ENCODE results near the gene USH1C.

Gene USH1C

DNA sequence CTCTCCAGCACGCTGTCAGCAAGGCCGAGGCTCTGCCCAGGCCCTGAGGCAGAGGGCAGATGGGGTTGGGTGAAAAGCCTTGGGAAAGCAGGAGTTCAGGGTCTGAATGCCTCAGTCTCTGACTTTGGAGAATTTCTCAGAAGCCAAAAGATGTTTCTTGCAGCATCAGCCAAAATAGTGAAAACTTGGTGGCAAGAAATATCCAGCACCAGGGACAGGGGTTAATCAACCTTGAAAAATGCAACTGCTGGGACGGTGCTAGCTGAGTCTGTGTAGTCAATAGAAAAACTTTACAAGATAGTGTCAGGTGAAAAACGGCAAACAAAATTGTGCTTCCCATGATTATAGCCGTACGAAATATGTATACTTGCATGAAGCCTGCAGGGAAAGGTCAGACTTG lies 66.1 kb downstream of the USH1C start:
- no peak for TF ChIP-seq GATA2 (IDR thresholded peaks at IDR 0.05; ENCODE audit: low read depth, low read length)
- TF ChIP-seq GATA3 (IDR thresholded peaks at IDR 0.05; ENCODE audit: low read depth, low read length): no peak

GRCh38 chr11:17477361-17477760 lies 66.9 kb downstream of the USH1C start:
- TF ChIP-seq GATA3 (IDR thresholded peaks at IDR 0.05; ENCODE audit: low read depth, low read length) (no peak), GATA2 (IDR thresholded peaks at IDR 0.05; ENCODE audit: low read depth, low read length) (no peak)

DNA sequence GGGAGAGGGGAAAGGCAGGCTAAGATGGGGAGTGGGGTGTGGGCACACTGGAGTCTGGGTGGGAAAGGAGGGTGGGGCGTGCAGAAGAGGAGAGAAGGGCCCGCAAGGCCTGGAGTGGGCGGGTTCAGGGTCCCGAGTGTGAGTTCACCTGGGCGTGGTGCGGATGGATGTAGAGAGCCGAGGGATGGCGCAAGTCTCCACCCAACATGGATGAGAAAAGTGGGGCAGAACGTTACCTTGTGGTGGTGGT lies 67.2 kb downstream of the USH1C start:
- TF ChIP-seq GATA3 (IDR thresholded peaks at IDR 0.05; ENCODE audit: low read depth, low read length) (no peak), GATA2 (IDR thresholded peaks at IDR 0.05; ENCODE audit: low read depth, low read length) (no peak)

DNA sequence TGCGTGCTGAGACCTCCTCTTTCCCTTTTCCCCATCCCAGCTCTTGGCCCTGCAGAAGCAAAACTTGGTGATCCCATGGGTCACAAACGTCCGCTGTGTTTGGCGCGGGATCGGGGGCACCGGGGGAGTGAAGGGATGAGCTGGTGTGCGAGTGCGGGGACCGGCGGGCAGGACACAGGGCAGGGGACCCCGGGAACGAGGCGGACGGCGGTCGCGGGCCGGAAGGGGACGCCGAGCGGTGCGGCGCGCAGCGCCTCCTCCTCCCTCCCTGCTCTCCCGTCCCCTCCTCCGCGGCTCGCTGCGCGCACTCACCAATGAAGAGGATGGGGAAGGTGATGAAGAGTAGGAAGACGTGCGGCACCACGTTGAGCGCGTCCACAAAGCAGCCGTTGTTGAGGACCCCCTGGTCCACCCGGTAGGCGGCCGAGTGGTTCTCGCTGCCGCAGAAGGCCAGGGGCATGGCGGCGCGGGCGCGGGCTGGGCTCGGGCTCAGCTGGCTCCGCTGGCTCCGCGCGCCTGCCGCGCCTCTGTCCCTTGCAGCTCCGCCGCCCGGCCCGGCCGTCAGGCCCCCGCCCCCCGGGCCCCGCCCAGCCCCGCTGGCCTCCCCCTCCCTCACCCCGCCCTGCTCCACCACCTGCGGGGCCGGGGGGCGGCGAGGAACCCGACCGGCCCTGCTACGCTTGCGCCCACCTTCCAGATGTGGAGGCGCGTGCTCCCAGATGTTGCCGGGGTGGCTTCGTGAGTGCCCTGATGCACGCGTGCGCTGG lies 67.7 kb downstream of the USH1C start, which contains the start of gene ABCC8:
ABCC8 (minus strand) TSS at position 529 of the 767 bp plus-strand sequence; CDS start at position 460, 69 bp downstream.
- TF ChIP-seq GATA3 (IDR thresholded peaks at IDR 0.05; ENCODE audit: low read depth, low read length): no peak
- TF ChIP-seq GATA2 (IDR thresholded peaks at IDR 0.05; ENCODE audit: low read depth, low read length): no peak

- no peak for TF ChIP-seq GATA3 (IDR thresholded peaks at IDR 0.05; ENCODE audit: low read depth, low read length)
- no peak for TF ChIP-seq GATA2 (IDR thresholded peaks at IDR 0.05; ENCODE audit: low read depth, low read length)
These were observed 68.4 kb downstream of the USH1C start for GRCh38 chr11:17475666-17476316.

GRCh38 chr11:17473071-17473744 lies 71.0 kb downstream of the USH1C start:
- TF ChIP-seq GATA2 (IDR thresholded peaks at IDR 0.05; ENCODE audit: low read depth, low read length): no peak

DNA sequence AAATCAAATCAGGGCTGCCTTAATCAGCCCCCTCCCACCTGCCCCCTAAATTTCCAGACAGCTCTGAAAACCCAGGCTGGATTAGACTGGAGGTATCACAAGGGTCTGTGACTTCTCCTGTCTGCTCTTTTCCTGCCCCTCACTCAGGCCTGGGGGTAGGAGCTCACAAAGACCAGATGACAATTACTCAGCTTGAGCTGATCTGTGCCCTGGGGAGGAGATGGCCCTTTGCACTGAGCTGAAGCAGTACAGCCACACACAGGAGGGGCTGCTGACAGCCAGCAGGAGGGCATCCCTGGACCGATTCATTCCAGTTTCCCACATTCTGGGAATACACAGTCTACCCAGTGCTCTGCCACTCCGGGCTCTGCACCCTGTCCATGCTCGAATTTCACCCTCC lies 71.7 kb downstream of the USH1C start:
- TF ChIP-seq GATA3 (IDR thresholded peaks at IDR 0.05; ENCODE audit: low read depth, low read length) (no peak), GATA2 (IDR thresholded peaks at IDR 0.05; ENCODE audit: low read depth, low read length) (no peak)

GRCh38 chr11:17471501-17471900 lies 72.7 kb downstream of the USH1C start:
- TF ChIP-seq GATA3 (IDR thresholded peaks at IDR 0.05; ENCODE audit: low read depth, low read length): no peak
- no peak for TF ChIP-seq GATA2 (IDR thresholded peaks at IDR 0.05; ENCODE audit: low read depth, low read length)

DNA sequence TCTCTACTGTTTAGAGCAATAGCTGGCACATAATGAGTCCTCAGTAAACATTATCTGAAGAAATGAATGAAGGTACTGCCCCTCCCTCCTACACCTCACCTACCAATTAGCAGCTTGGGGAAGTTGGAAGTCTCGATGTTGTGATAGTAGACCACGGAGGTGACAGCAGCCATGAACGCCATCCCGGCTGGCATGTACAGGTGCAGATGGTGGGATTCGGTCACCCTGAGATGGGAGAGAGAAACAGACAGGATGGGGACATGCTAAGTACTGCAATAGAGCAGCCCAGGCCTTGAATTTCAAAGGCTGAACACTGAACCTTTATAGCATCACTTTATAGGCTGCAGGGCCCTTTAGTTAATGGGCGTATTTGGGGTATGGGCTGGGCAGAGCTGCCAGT lies 74.2 kb downstream of the USH1C start:
- TF ChIP-seq GATA3 (IDR thresholded peaks at IDR 0.05; ENCODE audit: low read depth, low read length) (no peak), GATA2 (IDR thresholded peaks at IDR 0.05; ENCODE audit: low read depth, low read length) (no peak)

DNA sequence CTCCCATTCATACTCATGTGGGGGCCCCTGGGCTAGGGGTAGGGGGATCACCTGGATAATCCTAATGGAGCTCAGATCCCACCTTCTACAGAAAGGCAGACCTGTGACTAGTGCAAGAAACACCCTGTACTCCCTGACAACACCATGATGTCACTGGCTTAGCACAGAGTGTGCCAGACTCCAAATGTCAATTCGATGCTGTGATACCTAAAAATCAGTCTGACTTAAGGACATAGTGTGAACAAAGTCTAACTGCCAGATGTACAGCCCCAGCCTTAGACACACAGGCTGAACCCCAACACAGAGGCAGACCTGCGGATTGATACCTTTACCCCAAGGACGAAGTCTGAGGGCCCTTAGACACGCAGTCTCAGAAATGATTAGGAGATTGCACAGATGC lies 76.1 kb downstream of the USH1C start:
- no peak for TF ChIP-seq GATA3 (IDR thresholded peaks at IDR 0.05; ENCODE audit: low read depth, low read length)
- no peak for TF ChIP-seq GATA2 (IDR thresholded peaks at IDR 0.05; ENCODE audit: low read depth, low read length)

GRCh38 chr11:17463546-17464174 lies 80.6 kb downstream of the USH1C start:
- TF ChIP-seq GATA2 (IDR thresholded peaks at IDR 0.05; ENCODE audit: low read depth, low read length) (no peak), GATA3 (IDR thresholded peaks at IDR 0.05; ENCODE audit: low read depth, low read length) (no peak)

DNA sequence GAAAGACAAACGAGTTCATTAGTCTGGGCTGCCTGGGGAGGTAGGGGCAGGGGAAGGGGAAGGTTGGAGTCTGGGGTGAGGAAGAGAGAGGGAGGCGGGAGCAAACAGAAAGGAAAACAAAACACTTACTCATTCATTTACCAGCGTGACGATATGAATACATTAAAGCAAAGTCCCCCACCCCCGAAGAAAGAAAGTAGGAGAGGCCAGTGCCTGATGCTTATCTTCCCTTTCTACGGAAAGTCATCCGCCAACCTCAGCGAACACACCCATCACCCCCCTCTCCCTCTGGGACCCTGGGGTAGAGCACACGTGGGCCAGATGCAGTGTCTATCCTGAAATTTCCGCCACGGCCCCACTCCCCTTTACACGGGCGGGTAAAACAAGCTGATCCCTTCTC lies 81.3 kb downstream of the USH1C start:
- TF ChIP-seq GATA2 (IDR thresholded peaks at IDR 0.05; ENCODE audit: low read depth, low read length): no peak
- TF ChIP-seq GATA3 (IDR thresholded peaks at IDR 0.05; ENCODE audit: low read depth, low read length): no peak

DNA sequence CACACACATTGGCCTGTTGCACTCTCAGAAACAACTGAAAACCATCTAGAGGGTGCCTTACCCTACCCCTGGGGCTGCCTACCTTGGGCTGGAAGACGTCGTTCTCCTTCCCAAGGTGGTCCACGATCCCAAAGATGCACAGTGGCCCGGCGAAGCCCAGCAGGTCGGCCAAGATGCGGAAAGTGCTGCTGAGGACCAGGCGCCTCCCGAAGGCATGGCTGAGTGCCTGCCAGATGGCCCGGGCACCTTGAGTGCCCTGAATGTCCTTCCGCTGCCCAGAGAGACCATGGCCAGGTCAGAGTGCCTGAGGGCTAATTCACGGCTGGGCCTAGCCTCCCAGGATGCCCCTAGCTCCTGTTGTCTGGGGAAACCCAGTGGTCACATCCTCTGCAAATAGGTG lies 83.8 kb downstream of the USH1C start:
- TF ChIP-seq GATA3 (IDR thresholded peaks at IDR 0.05; ENCODE audit: low read depth, low read length) (no peak), GATA2 (IDR thresholded peaks at IDR 0.05; ENCODE audit: low read depth, low read length) (no peak)

GRCh38 chr11:17459236-17459896 lies 84.8 kb downstream of the USH1C start:
- TF ChIP-seq GATA2 (IDR thresholded peaks at IDR 0.05; ENCODE audit: low read depth, low read length): no peak
